HG03342 (cell line): ENCODE data around the gene PDZRN4.
"Not testable (repeated sequence)": the region's sequence is repeated elsewhere in the genome, so short reads cannot be mapped to it uniquely, and the experiment has no call there.

Experiments used
- ATAC-seq: cut with Tn5 transposase; IDR thresholded peaks from one replicate; pipeline ENCODE4 v1.9.1; 2021; ENCODE audit warnings: mild to moderate bottlenecking, moderate library complexity; ENCODE audit not compliant: unreplicated experiment

PDZRN4 gene

GRCh38 chr12:41213107-41213506 is 25.0 kb downstream of the PDZRN4 start:
- no peak for ATAC-seq

- ATAC-seq, result no peak
Measured at GRCh38 chr12:41213648-41214047, 25.5 kb downstream of the PDZRN4 start.

DNA sequence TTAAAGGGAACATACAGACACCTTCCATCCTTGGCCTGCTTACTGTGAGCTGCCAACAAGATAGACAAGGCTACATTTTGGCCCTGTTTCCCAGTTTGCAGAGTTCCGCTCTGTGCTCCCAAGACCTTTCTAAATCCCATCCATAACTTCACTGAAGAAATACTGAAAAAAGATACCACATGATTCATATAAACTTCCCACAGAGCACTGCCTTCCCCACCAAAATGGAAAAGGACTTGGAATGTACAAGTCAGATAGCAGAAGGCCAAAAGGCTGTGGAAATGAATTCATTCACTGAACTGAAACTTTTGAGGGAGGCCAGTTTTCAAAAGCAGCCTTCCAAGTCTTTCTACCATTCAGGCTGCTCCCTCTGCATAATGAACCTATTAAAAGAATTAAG is 29.6 kb downstream of the PDZRN4 start:
- no peak for ATAC-seq

- no peak for ATAC-seq
Measured at GRCh38 chr12:41220931-41221330, 32.8 kb downstream of the PDZRN4 start.

GRCh38 chr12:41221491-41221890 is 33.4 kb downstream of the PDZRN4 start:
- ATAC-seq, result no peak

GRCh38 chr12:41223600-41223999 is 35.5 kb downstream of the PDZRN4 start:
- ATAC-seq, result no peak

DNA sequence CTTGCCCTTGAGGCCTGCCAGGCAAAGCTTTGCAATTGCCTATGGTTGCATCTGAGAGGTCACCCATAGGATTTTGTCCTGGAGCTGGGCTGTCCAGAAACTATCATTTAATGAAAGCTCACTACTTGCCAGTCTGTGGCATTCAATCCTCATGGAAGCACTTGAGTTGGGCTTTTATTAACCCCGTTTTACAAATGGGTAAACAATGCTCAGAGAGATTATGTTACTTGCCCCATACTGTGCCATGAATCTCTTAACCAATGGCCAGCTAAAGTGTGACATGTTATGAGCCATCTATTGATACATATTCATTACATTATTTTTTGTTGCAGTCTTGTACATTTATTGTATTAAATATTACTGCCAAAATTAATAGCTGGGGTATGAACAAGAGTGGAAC is 35.9 kb downstream of the PDZRN4 start:
- ATAC-seq, result no peak

GRCh38 chr12:41225179-41225578 is 37.1 kb downstream of the PDZRN4 start:
- ATAC-seq, result no peak

GRCh38 chr12:41228066-41228820 is 40.1 kb downstream of the PDZRN4 start:
- ATAC-seq, result no peak

DNA sequence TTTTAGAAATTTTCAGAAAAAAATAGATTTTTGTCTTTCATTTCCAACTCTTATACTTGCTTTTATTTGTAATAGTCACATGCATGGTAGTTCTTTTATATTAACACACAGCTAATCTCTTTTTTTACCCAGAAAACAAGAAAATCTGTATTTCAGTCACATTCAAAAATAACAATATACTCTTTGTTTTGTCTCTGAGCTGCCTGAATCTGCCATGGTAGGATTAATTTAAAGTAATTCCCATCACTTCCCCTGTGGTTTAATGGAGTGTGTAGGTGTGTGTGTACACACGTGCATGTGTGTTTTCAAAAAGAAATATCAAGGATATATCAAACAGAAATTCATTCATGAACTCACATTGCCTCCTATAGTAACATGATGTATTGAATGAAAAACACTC is 42.6 kb downstream of the PDZRN4 start:
- no peak for ATAC-seq

DNA sequence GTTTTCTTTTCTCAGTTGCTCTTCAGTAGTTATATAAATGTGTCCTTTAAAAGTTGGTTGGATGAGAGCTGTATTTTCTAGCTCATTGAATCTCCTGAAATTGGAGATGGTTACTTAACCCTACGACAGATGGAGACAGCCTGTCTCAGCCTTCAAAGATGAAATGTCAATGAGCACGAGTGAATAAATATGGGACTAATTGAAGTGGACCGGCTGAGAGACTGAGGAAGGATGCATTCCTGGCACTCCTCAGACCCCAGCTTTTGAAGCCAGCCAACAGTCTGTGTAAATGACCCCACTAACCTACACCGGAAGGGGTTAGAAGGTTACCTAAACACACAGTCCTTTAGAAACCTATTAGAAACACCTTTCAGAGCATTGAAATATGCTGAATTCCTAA is 46.6 kb downstream of the PDZRN4 start:
- no peak for ATAC-seq

DNA sequence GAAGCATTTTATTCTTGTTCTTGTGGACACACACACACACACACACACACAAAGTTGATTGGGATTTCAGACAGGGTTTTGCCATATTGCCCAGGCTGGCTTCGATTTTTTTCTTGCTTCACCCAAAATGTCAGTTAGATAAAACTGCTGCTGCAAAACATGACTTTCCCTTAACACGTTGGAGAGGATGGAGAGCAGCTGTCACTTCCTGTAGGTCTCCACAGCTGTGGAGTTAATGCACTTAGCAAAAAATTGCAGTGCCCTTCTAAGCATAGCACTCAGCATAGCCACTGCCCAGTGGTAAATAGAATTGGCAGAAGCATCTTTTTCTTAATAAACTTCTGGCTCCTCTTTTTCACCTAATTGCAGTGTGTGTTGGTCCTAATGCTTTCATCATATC is 54.5 kb downstream of the PDZRN4 start:
- no peak for ATAC-seq

DNA sequence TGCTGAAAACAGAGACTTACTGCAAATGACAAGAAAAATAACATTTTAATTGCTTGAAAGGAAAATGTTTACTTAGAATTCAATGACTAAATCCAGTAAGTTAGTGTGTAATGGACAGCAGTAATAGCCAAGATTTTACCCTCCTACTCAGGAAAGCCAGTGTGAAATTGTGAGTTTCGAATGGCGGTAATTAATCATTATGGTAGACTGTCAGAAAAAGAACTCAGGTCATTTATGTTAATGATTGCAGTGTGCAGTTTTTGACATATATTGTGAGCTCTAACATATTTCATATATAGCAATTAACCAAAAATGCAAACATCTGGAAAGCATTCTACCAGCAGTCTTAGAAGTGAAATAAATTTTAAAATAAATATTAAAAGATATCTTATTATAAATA is 60.3 kb downstream of the PDZRN4 start:
- no peak for ATAC-seq

- ATAC-seq, result no peak
Measured at GRCh38 chr12:41250748-41251147, 62.6 kb downstream of the PDZRN4 start.

- ATAC-seq, result no peak
Measured at GRCh38 chr12:41254004-41254914, 66.1 kb downstream of the PDZRN4 start.

DNA sequence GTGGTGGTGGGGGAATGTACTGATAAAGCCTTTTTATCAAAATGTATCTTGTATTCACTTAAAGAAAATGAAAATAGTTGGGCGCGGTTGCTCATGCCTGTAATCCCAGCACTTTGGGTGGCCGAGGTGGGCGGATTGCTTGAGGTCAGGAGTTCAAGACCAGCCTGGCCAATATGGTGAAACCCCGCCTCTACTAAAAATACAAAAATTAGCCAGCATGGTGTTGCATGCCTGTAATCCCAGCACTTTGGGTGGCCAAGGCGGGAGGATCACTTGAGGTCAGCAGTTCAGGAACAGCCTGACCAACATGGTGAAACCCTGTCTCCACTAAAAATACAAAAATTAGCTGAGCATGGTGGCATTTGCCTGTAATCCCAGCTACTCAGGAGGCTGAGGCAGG is 75.1 kb downstream of the PDZRN4 start:
- ATAC-seq, result not testable (repeated sequence)

GRCh38 chr12:41264281-41264680 is 76.2 kb downstream of the PDZRN4 start:
- peak; percentile 57 for ATAC-seq

GRCh38 chr12:41269056-41269455 is 80.9 kb downstream of the PDZRN4 start:
- no peak for ATAC-seq

- ATAC-seq, result no peak
Measured at GRCh38 chr12:41271489-41271888, 83.4 kb downstream of the PDZRN4 start.

- ATAC-seq, result no peak
Measured at GRCh38 chr12:41274643-41275042, 86.5 kb downstream of the PDZRN4 start.

DNA sequence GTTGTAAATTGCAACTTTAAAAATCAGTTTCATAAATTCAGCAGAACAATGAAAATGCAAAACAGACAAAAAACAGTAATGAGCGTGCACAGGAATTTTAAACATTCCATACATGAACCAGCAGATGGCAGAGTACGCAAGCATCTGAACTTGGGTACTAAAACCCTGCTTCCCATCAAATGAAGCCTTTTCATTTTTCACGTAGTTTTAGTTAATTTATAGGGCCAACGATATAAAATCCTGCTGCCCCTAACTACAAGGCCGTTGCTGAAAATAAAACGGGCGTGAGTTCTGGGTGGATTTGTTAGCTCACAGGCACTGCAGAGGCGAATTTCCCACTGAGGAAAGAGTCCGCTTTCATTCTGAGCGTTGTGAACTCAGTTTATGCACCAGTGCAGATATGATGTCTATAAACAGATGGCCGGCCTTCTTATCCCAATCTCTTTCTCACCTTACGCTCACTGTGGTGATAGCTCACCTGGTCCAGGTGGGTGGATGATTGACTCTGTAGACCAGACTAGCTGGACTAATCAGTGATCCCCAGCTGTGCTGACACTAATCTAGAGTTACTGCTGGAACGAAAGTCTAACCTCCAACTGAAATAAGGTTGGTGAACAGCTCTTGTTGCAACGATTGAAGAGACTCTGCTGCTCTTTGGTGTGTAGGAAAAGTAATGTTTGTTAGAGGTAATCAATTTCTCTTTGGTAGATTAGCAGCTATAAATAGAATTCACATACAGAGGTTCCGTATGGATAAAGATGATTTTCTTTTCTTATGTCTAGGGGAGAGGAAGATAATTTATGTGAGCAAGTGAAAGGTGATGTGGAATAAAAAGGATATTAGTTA is 89.2 kb downstream of the PDZRN4 start:
- ATAC-seq, result peak; percentile 59
